Measurements from ENCODE around the gene SPINT2.
"Not testable (repeated sequence)": the region's sequence is repeated elsewhere in the genome, so short reads cannot be mapped to it uniquely, and the experiment has no call there.

The SPINT2 gene

GRCh38 chr19:38320969-38321339 is 56.6 kb downstream of the SPINT2 start:
- H3K36me3 Mint-ChIP-seq (ENCODE audit: low read depth): peaks cover 61% of the 10 kb centered on the region
- intact Hi-C loops (cut with micrococcal nuclease): loop anchor here (2.0 kb wide), 1 partner anchor 36 kb away; no protein-coding TSS in a partner anchor
- H3K9me3 Mint-ChIP-seq: no peaks in the 10 kb centered on the region
- H3K27me3 Mint-ChIP-seq: no peaks in the 10 kb centered on the region
- peaks cover 74% of the 10 kb centered on the region for H3K4me1 Mint-ChIP-seq (ENCODE audit: low read depth)
- H3K4me3 Mint-ChIP-seq: peak overlapping the region; percentile 87
- H3K27ac Mint-ChIP-seq: peak overlapping the region; percentile 84

GRCh38 chr19:38321646-38322196 is 57.3 kb downstream of the SPINT2 start:
- intact Hi-C loops (cut with micrococcal nuclease): loop anchor here (2.0 kb wide), 1 partner anchor 37 kb away; no protein-coding TSS in a partner anchor
- peak overlapping the region; percentile 87 for H3K4me3 Mint-ChIP-seq

GRCh38 chr19:38323291-38323690 is 58.9 kb downstream of the SPINT2 start:
- Mint-ChIP-seq H3K27me3 (no peaks in the 10 kb centered on the region), H3K27ac (peak overlapping the region; percentile 84), H3K36me3 (ENCODE audit: low read depth) (peaks cover 84% of the 10 kb centered on the region), H3K4me3 (peak overlapping the region; percentile 87), H3K9me3 (no peaks in the 10 kb centered on the region), H3K4me1 (ENCODE audit: low read depth) (peaks cover 69% of the 10 kb centered on the region)
- intact Hi-C loops (cut with micrococcal nuclease): no loop called here

More at GRCh38 chr19:38321646-38322196, 57.3 kb downstream of the SPINT2 start:
- no peaks in the 10 kb centered on the region for H3K9me3 Mint-ChIP-seq
- H3K36me3 Mint-ChIP-seq (ENCODE audit: low read depth): peaks cover 68% of the 10 kb centered on the region
- H3K27ac Mint-ChIP-seq: peak overlapping the region; percentile 84
- H3K27me3 Mint-ChIP-seq: no peaks in the 10 kb centered on the region
- H3K4me1 Mint-ChIP-seq (ENCODE audit: low read depth): peaks cover 71% of the 10 kb centered on the region

GRCh38 chr19:38324431-38324830 is 60.1 kb downstream of the SPINT2 start:
- intact Hi-C loops (cut with micrococcal nuclease): no loop called here
- Mint-ChIP-seq H3K27ac (no peak overlapping the region), H3K36me3 (ENCODE audit: low read depth) (peaks cover 95% of the 10 kb centered on the region), H3K9me3 (no peaks in the 10 kb centered on the region), H3K27me3 (no peaks in the 10 kb centered on the region), H3K4me3 (no peak overlapping the region), H3K4me1 (ENCODE audit: low read depth) (peaks cover 66% of the 10 kb centered on the region)

- Mint-ChIP-seq H3K4me3 (no peak overlapping the region), H3K27me3 (no peaks in the 10 kb centered on the region), H3K4me1 (ENCODE audit: low read depth) (peaks cover 58% of the 10 kb centered on the region), H3K9me3 (no peaks in the 10 kb centered on the region), H3K27ac (no peak overlapping the region), H3K36me3 (ENCODE audit: low read depth) (peaks cover 98% of the 10 kb centered on the region)
- intact Hi-C loops (cut with micrococcal nuclease): no loop called here
Observed at GRCh38 chr19:38326591-38326990, 62.2 kb downstream of the SPINT2 start.

- intact Hi-C loops (cut with micrococcal nuclease): no loop called here
- Mint-ChIP-seq H3K27ac (peak overlapping the region; percentile 25), H3K9me3 (no peaks in the 10 kb centered on the region), H3K27me3 (no peaks in the 10 kb centered on the region), H3K4me3 (no peak overlapping the region), H3K4me1 (ENCODE audit: low read depth) (peaks cover 36% of the 10 kb centered on the region), H3K36me3 (ENCODE audit: low read depth) (peaks cover 88% of the 10 kb centered on the region)
Observed at GRCh38 chr19:38329651-38330050, 65.3 kb downstream of the SPINT2 start.

GRCh38 chr19:38331728-38332127 is 67.4 kb downstream of the SPINT2 start:
- H3K27me3 Mint-ChIP-seq: no peaks in the 10 kb centered on the region
- H3K9me3 Mint-ChIP-seq: no peaks in the 10 kb centered on the region
- no peak overlapping the region for H3K27ac Mint-ChIP-seq
- intact Hi-C loops (cut with micrococcal nuclease): no loop called here
- H3K36me3 Mint-ChIP-seq (ENCODE audit: low read depth): peaks cover 80% of the 10 kb centered on the region
- H3K4me3 Mint-ChIP-seq: no peak overlapping the region
- H3K4me1 Mint-ChIP-seq (ENCODE audit: low read depth): peaks cover 24% of the 10 kb centered on the region

GRCh38 chr19:38333245-38333644 is 68.9 kb downstream of the SPINT2 start:
- Mint-ChIP-seq H3K36me3 (ENCODE audit: low read depth) (peaks cover 76% of the 10 kb centered on the region), H3K4me1 (ENCODE audit: low read depth) (peaks cover 25% of the 10 kb centered on the region), H3K9me3 (no peaks in the 10 kb centered on the region), H3K27ac (no peak overlapping the region), H3K4me3 (no peak overlapping the region), H3K27me3 (no peaks in the 10 kb centered on the region)
- intact Hi-C loops (cut with micrococcal nuclease): no loop called here

- Mint-ChIP-seq H3K4me3 (peak overlapping the region; percentile 96), H3K36me3 (ENCODE audit: low read depth) (peaks cover 65% of the 10 kb centered on the region), H3K4me1 (ENCODE audit: low read depth) (peaks cover 25% of the 10 kb centered on the region), H3K27ac (peak overlapping the region; percentile 98), H3K27me3 (no peaks in the 10 kb centered on the region), H3K9me3 (no peaks in the 10 kb centered on the region)
- intact Hi-C loops (cut with micrococcal nuclease): loop anchor here (1.0 to 2.0 kb wide), 6 partner anchors 19 to 103 kb away; partner anchors contain the start of genes FAM98C and PSMD8
Observed at GRCh38 chr19:38335949-38336637, 71.7 kb downstream of the SPINT2 start.

GRCh38 chr19:38336638-38337359 is 72.4 kb downstream of the SPINT2 start:
- Mint-ChIP-seq H3K4me3 (peak overlapping the region; percentile 96), H3K4me1 (ENCODE audit: low read depth) (peaks cover 27% of the 10 kb centered on the region), H3K36me3 (ENCODE audit: low read depth) (peaks cover 62% of the 10 kb centered on the region), H3K27me3 (no peaks in the 10 kb centered on the region), H3K27ac (peak overlapping the region; percentile 98), H3K9me3 (no peaks in the 10 kb centered on the region)
- intact Hi-C loops (cut with micrococcal nuclease): loop anchor here (1.0 kb wide), 2 partner anchors 26 to 67 kb away; partner anchors contain the start of gene FAM98C

GRCh38 chr19:38337360-38337653 is 72.9 kb downstream of the SPINT2 start:
- Mint-ChIP-seq H3K27me3 (no peaks in the 10 kb centered on the region), H3K9me3 (no peaks in the 10 kb centered on the region), H3K27ac (peak overlapping the region; percentile 98), H3K4me3 (peak overlapping the region; percentile 96), H3K36me3 (ENCODE audit: low read depth) (peaks cover 60% of the 10 kb centered on the region), H3K4me1 (ENCODE audit: low read depth) (peaks cover 27% of the 10 kb centered on the region)
- intact Hi-C loops (cut with micrococcal nuclease): no loop called here

GRCh38 chr19:38339011-38339410 is 74.6 kb downstream of the SPINT2 start:
- H3K27ac Mint-ChIP-seq; H3K4me3 Mint-ChIP-seq; H3K27me3 Mint-ChIP-seq; intact Hi-C loops (cut with micrococcal nuclease); H3K9me3 Mint-ChIP-seq: not testable (repeated sequence)
- Mint-ChIP-seq H3K4me1 (ENCODE audit: low read depth) (peaks cover 27% of the 10 kb centered on the region), H3K36me3 (ENCODE audit: low read depth) (peaks cover 61% of the 10 kb centered on the region)

- Mint-ChIP-seq H3K27me3 (no peaks in the 10 kb centered on the region), H3K36me3 (ENCODE audit: low read depth) (peaks cover 70% of the 10 kb centered on the region), H3K9me3 (no peaks in the 10 kb centered on the region), H3K27ac (no peak overlapping the region), H3K4me1 (ENCODE audit: low read depth) (peaks cover 27% of the 10 kb centered on the region), H3K4me3 (no peak overlapping the region)
- intact Hi-C loops (cut with micrococcal nuclease): no loop called here
Observed at GRCh38 chr19:38340927-38341326, 76.6 kb downstream of the SPINT2 start.
